DND-41 (cell line): ENCODE results near the gene TOB2.

Experiments
- EZH2 ChIP-seq: IDR thresholded peaks from 3 replicates; pipeline ENCODE4 v1.6.1; 2012; ENCODE audit warnings: borderline replicate concordance, low read depth, mild to moderate bottlenecking, moderate library complexity, low read length, inconsistent platforms; ENCODE audit not compliant: severe bottlenecking
- TF ChIP-seq, protein P1 (sequence below): IDR thresholded peaks from 2 replicates; pipeline ENCODE4 v1.5.1; 2012; ENCODE audit warnings: borderline replicate concordance, low read length, moderate library complexity, mild to moderate bottlenecking; ENCODE audit not compliant: poor library complexity, severe bottlenecking; ENCODE audit errors: extremely low read depth

DNA sequence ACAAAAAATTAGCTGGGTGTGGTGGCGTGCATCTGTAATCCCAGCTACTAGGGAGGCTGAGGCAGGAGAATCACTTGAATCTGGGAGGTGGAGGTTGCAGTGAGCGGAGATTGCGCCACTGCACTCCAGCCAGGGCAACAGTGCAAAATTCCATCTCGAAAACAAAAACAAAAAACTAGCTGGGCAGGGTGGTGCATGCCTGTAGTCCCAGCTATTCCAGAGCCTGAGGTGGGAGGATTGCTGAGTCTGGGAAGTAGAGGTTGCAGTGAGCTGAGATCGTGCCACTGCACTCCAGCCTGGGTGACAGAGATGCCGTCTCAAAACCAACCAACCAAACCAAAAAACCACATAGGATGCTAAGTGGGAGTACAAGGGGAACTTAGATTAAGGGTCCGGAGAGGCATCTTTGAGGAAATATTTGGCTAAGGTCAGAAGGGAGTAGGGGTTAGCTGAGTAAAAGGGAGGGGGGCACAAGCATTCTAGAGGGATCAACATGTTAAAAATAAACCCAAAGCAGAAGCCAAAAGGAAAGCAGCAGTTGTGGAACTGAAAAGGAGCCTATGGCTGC is 11.6 kb upstream of the TOB2 start:
- TF ChIP-seq, protein P1, sequence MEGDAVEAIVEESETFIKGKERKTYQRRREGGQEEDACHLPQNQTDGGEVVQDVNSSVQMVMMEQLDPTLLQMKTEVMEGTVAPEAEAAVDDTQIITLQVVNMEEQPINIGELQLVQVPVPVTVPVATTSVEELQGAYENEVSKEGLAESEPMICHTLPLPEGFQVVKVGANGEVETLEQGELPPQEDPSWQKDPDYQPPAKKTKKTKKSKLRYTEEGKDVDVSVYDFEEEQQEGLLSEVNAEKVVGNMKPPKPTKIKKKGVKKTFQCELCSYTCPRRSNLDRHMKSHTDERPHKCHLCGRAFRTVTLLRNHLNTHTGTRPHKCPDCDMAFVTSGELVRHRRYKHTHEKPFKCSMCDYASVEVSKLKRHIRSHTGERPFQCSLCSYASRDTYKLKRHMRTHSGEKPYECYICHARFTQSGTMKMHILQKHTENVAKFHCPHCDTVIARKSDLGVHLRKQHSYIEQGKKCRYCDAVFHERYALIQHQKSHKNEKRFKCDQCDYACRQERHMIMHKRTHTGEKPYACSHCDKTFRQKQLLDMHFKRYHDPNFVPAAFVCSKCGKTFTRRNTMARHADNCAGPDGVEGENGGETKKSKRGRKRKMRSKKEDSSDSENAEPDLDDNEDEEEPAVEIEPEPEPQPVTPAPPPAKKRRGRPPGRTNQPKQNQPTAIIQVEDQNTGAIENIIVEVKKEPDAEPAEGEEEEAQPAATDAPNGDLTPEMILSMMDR, result no peak
- no peak for TF ChIP-seq EZH2
